AG09309 (cell line): Measurements from ENCODE around the gene CCT6B.
"Not testable (repeated sequence)": the region's sequence is repeated elsewhere in the genome, so short reads cannot be mapped to it uniquely, and the experiment has no call there.

Experiments
- DNase-seq: peaks from one replicate; pipeline ENCODE4 v3.0.0-alpha.2; 2010; ENCODE audit warnings: low read depth
- H3K4me3 ChIP-seq: 2 replicates; pipeline ENCODE4 v1.5.1; 2011; ENCODE audit warnings: mild to moderate bottlenecking, low read depth, low read length, moderate library complexity; ENCODE audit not compliant: control insufficient read depth
- CTCF ChIP-seq: IDR thresholded peaks from 2 replicates; pipeline ENCODE4 v1.5.1; 2011; ENCODE audit warnings: mild to moderate bottlenecking, low read depth, low read length, inconsistent platforms; ENCODE audit not compliant: insufficient read depth, control insufficient read depth; ENCODE audit errors: missing control alignments

The CCT6B gene

GRCh38 chr17:34958438-34958837 lies 2.8 kb downstream of the CCT6B start:
- no peak for DNase-seq
- TF ChIP-seq CTCF: no peak
- H3K4me3 ChIP-seq: no peak overlapping the region

DNA sequence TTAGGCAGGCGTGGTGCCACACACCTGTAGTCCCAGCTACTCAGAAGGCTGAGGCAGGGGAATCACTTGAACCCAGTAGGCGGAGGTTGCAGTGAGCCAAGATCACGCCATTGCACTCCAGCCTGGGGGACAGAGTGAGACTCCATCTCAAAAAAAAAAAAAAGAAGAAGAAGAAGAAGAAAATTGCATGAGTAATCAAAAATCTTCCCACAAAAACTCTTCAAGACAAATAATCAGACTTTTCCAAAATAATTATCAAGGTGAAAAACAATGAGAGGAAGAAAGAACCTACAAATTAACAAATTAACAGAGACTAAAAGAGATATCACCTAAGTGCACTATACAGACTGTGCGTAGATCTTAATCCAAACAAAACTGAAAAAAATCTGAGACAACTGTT lies 10.5 kb downstream of the CCT6B start:
- not testable (repeated sequence) for DNase-seq, H3K4me3 ChIP-seq

- DNase-seq: no peak
- H3K4me3 ChIP-seq: no peak overlapping the region
- no peak for TF ChIP-seq CTCF
These were observed 31.0 kb downstream of the CCT6B start for GRCh38 chr17:34930283-34930682.

- DNase-seq: no peak
- H3K4me3 ChIP-seq: no peak overlapping the region
- TF ChIP-seq CTCF: no peak
These were observed 34.6 kb downstream of the CCT6B start for GRCh38 chr17:34926661-34927060.

GRCh38 chr17:34920676-34921075 lies 40.6 kb downstream of the CCT6B start:
- DNase-seq: no peak
- no peak for TF ChIP-seq CTCF
- H3K4me3 ChIP-seq: no peak overlapping the region

GRCh38 chr17:34917381-34917780 lies 43.9 kb downstream of the CCT6B start:
- H3K4me3 ChIP-seq: no peak overlapping the region
- DNase-seq: no peak
- TF ChIP-seq CTCF: no peak

GRCh38 chr17:34916120-34916519 lies 45.1 kb downstream of the CCT6B start:
- no peak for TF ChIP-seq CTCF
- H3K4me3 ChIP-seq: no peak overlapping the region
- DNase-seq: no peak
